ACHN (cell line): Measurements from ENCODE around the gene EPG5.

ENCODE experiments used
- DNase-seq: peaks from one replicate; pipeline ENCODE4 v3.0.0-alpha.2; 2015
- in situ Hi-C: cut with HindIII; loops from 2 replicates; pipeline ENCODE4 v1.10.0; 2017; ENCODE audit warnings: low sequenced_read_pairs, low pct_ligation_motif_present, low pct_unique_long_range_greater_than_20kb

Gene EPG5

DNA sequence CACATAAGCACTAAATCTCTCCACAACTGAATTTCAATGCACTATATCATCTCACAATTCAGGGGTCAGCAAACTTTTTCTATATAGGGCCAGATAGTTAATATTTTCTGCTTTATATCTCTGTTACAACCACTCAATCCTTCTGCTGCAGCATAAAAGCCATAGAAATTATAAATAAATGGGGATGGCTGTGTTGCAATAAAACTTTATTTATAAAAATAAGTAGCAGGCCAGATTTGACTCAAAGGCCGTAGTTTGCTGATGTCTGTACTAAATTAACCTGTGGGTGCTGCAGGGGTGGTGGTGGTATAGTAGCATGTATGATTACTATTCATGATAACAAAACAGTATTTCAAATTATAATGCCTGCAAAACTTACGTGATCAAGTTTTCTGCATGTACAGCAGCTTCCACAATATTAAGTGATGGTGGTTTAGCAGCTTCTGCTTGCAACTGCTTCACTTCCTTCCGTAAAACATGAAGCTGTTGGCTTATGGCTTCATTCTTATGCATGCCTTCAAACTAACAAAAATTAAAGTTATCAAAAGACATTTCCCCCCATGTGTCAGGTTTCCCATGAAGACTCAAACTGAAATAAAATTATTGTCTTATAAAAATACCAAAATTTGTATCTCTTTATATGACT is 77.6 kb downstream of the EPG5 start:
- DNase-seq: no peak
- in situ Hi-C loops: no loop called here

GRCh38 chr18:45887585-45887984 is 79.5 kb downstream of the EPG5 start:
- no peak for DNase-seq
- in situ Hi-C loops: no loop called here

DNA sequence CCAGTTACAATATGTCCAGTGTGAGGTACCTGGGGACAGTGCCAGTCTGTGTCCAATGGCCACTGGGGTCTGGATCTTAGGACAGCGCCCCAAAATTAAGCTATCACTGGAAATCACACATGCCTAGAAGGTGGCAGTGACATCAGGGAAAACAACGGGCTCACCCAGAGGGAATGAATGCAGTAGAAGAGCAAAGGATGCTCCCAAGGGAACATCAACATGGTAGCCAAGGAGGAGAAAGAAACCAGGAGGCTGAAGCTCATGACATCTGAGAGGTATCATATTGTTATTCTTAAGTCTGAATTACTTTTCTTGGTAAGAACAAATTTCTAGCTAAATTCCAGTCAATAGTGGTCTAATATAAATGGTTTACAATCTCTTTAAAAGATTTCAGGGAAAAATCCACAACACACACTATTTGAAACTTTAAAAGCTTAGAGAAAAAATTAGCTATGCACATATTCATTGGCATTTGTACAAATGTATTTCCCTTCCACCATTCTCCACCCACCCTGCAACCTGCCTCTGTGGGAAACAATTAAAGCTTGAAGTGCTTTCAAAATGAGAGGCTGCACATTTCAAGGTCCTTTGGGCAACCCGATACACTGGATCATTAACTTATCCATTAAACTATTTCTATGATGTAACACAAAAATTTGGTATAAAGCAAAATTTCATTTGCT is 86.1 kb downstream of the EPG5 start:
- in situ Hi-C loops: no loop called here
- no peak for DNase-seq

GRCh38 chr18:45879681-45880655 is 87.2 kb downstream of the EPG5 start:
- DNase-seq: peak; percentile 60
- in situ Hi-C loops: no loop called here

DNA sequence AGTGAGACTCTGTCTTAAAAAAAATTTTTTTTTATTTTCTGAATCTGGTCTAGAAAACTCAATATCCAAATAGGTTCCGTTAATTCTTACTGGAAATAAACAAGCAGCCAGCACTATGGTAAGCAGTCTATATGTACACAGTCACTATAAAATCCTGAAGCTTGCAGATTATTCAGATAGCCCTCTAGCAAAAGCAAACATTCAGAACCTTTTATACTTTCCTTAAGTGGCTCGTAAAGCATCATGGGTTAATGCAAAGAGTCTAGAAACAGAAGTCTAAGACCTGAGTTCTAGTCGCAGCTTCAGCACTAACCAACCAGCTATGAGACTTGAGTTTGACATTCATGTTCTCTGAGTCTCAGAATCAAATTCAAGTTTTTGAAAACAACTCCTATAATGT is 89.7 kb downstream of the EPG5 start:
- DNase-seq: no peak
- in situ Hi-C loops: no loop called here

DNA sequence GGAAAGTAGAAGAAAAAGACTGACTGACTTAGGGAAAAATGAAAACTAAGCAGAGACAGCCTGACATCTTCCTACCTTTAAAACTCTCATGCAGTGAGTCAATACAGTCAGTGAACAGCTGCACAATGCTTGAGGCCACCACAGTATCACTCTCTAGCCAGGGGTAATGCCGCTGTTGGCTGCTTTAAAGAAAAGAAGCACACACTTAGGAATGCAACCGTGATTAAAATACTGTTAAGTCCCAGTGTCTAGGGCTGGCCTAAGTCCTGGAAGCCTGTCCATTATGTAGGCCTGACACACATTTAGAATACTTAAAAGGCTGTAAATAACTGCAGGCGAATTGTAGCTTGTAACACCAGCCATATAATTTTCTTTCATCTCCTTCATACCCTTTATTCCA is 91.0 kb downstream of the EPG5 start:
- DNase-seq: no peak
- in situ Hi-C loops: no loop called here

DNA sequence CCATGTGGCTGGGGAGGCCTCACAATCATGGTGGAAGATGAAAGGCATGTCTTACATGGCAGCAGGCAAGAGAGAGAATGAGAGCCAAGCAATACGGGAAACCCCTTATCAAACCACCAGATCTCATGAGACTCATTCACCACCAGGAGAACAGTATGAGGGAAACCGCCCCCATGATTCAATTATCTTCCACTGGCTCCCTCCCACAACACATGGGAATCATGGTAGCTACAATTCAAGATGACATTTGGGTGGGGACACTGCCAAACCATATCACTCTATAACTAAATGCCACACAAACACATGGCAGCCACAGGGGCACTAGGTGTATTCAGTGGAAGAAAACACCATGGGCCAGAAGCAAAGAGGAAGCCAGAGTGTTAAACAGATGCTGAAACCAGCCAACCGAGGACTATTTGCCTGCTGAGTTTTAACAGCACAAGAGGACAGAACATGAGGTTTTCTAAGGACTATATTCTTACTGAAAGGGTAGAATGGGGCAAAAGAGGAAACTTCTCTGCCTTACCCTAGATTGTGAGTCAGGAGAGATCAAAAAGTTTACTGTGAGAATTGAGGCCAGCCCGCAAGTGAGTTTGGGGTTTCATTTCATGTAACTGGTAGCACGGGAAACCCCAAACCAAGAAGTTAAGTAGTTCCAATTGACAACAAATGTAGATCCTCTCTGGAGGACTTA is 92.5 kb downstream of the EPG5 start:
- in situ Hi-C loops: no loop called here

GRCh38 chr18:45871431-45872084 is 95.6 kb downstream of the EPG5 start:
- in situ Hi-C loops: no loop called here
- no peak for DNase-seq

More for the DNA sequence above, 92.5 kb downstream of the EPG5 start:
- DNase-seq: no peak

- no peak for DNase-seq
- in situ Hi-C loops: no loop called here
These were observed 96.7 kb downstream of the EPG5 start for GRCh38 chr18:45870419-45870818.

DNA sequence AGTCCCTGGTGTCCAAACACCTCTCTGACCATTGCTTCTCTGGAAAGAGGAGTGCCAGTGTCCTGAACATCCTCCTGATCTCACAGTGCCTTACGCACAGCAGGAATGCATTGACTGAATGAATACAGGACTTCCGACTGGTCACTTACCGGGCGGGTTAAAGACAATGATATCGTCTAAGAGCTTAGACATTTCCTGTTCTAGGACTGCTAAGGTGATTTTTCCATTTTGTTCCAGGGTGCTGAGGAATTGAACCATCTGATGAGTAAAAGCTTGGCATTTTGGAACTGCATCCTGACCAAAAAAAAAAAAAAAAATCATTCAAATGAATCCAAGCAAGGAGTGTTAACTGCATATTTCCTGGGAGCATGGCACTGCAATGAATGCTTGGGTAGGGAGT is 101.7 kb downstream of the EPG5 start:
- in situ Hi-C loops: no loop called here

GRCh38 chr18:45864081-45864480 is 103.0 kb downstream of the EPG5 start:
- in situ Hi-C loops: no loop called here
- DNase-seq: no peak

More for the DNA sequence above, 101.7 kb downstream of the EPG5 start:
- no peak for DNase-seq

GRCh38 chr18:45863469-45863868 is 103.7 kb downstream of the EPG5 start:
- no peak for DNase-seq
- in situ Hi-C loops: no loop called here

DNA sequence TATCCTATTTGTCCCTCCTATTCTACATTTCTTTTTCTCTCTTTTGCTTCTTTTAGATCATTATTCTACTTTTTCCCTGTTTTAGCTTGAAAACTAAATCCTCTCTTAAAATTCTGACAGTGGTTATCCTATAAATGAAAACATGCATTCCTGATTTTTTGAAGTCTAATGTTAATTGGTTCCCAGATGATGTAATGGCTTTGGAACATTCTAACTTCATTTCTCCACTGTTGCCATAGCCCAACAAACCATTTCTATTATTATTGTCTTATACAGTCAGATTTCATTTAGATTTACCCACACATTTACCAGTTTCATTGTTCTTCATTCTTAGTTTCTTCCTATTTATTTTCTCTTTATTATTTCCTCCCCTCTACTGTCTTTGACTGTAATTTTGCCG is 105.2 kb downstream of the EPG5 start:
- in situ Hi-C loops: no loop called here
- DNase-seq: no peak

- DNase-seq: no peak
- in situ Hi-C loops: no loop called here
These were observed 106.2 kb downstream of the EPG5 start for GRCh38 chr18:45860971-45861370.

GRCh38 chr18:45860492-45860891 is 106.6 kb downstream of the EPG5 start:
- no peak for DNase-seq
- in situ Hi-C loops: no loop called here

DNA sequence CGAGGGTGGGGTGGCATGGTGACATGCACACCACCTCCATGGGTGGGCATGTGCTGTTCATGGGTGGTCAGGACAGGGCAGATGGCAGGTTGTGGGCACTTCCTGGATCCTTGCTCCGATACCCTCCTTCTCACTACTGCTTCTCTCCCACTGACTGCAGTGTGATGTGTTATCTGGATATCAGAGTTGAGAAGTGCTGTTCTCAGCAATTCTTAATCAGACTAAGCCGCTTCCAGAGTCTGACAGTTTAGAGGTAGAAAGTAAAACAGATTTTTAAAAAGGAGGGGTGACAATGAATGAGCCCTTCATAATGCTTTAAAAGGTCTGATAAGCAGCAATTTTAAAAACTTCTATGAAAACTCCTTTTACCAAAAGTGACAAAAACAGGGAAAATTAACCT is 107.8 kb downstream of the EPG5 start:
- in situ Hi-C loops: no loop called here
- DNase-seq: no peak

DNA sequence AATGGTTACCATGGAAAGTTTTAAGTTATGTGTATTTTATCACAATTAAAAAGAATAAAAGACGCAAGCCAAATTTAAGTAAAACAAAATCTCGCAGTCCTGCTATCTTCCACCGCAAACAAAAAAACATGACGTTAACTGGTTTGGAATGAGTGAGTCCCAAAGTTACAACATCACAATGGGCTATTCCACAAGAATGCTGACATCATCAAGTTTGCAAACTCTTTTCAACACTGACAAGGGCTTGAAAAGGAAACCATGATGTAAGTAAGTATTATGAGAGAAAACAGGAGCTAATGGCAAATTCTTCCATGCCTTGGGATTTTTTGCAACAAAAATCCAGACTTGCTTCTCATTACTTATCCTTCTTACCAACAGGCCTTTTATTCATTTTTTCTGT is 110.6 kb downstream of the EPG5 start:
- no peak for DNase-seq

GRCh38 chr18:45854036-45854586 is 113.0 kb downstream of the EPG5 start:
- no peak for DNase-seq
- in situ Hi-C loops: no loop called here

More for the DNA sequence above, 110.6 kb downstream of the EPG5 start:
- in situ Hi-C loops: no loop called here
